ENCODE data around the gene TBC1D24. TPM values are rescaled to one million over a fixed set of nuclear protein-coding genes. Genes with fewer than 3 reads are reported as not detected.

The TBC1D24 gene
- total RNA-seq, 1 donor from 2014 or later = 43.7 TPM

GRCh38 chr16:2495041-2495440 lies 20.1 kb downstream of the TBC1D24 start:
- H3K4me1 ChIP-seq = peaks cover 27% of the 10 kb centered on the region
- H3K27me3 ChIP-seq = no peaks in the 10 kb centered on the region
- TF ChIP-seq CTCF (IDR thresholded peaks at IDR 0.05) = no peak
- DNase-seq (no peak), ATAC-seq (no peak)
- H3K36me3 ChIP-seq = peaks cover 15% of the 10 kb centered on the region
- H3K9me3 ChIP-seq = no peaks in the 10 kb centered on the region
- intact Hi-C loops (cut with DNase I) = loop anchor here (10.0 kb wide), 1 partner anchor 160 kb away; no protein-coding TSS in a partner anchor
- H3K27ac ChIP-seq = no peak overlapping the region
- no peak overlapping the region for H3K4me3 ChIP-seq

GRCh38 chr16:2496223-2497115 lies 21.5 kb downstream of the TBC1D24 start:
- peaks cover 34% of the 10 kb centered on the region for H3K4me1 ChIP-seq
- H3K27ac ChIP-seq = no peak overlapping the region
- H3K9me3 ChIP-seq = no peaks in the 10 kb centered on the region
- no peaks in the 10 kb centered on the region for H3K27me3 ChIP-seq
- no peak for TF ChIP-seq CTCF (IDR thresholded peaks at IDR 0.05)
- intact Hi-C loops (cut with DNase I) = loop anchor here (10.0 kb wide), 1 partner anchor 162 kb away; no protein-coding TSS in a partner anchor
- peak; percentile 69 for DNase-seq
- H3K36me3 ChIP-seq = peaks cover 12% of the 10 kb centered on the region
- ATAC-seq = no peak
- no peak overlapping the region for H3K4me3 ChIP-seq

GRCh38 chr16:2497116-2497630 lies 22.2 kb downstream of the TBC1D24 start:
- ATAC-seq (peak; percentile 23), DNase-seq (peak; percentile 83)
- Histone ChIP-seq H3K36me3 (peaks cover 12% of the 10 kb centered on the region), H3K4me3 (no peak overlapping the region), H3K4me1 (peaks cover 37% of the 10 kb centered on the region), H3K27me3 (no peaks in the 10 kb centered on the region), H3K27ac (peak overlapping the region; percentile 32), H3K9me3 (no peaks in the 10 kb centered on the region)
- intact Hi-C loops (cut with DNase I) = loop anchor here (10.0 kb wide), 1 partner anchor 162 kb away; no protein-coding TSS in a partner anchor
- no peak for TF ChIP-seq CTCF (IDR thresholded peaks at IDR 0.05)

GRCh38 chr16:2497695-2498484 lies 23.0 kb downstream of the TBC1D24 start:
- ATAC-seq (no peak), DNase-seq (no peak)
- H3K9me3 ChIP-seq = no peaks in the 10 kb centered on the region
- TF ChIP-seq CTCF (IDR thresholded peaks at IDR 0.05) = no peak
- no peaks in the 10 kb centered on the region for H3K27me3 ChIP-seq
- peak overlapping the region; percentile 32 for H3K27ac ChIP-seq
- H3K4me1 ChIP-seq = peaks cover 37% of the 10 kb centered on the region
- H3K4me3 ChIP-seq = no peak overlapping the region
- peaks cover 12% of the 10 kb centered on the region for H3K36me3 ChIP-seq
- intact Hi-C loops (cut with DNase I) = loop anchor here (10.0 kb wide), 1 partner anchor 163 kb away; no protein-coding TSS in a partner anchor

GRCh38 chr16:2498531-2499253 lies 23.8 kb downstream of the TBC1D24 start:
- no peak overlapping the region for H3K27ac ChIP-seq
- intact Hi-C loops (cut with DNase I) = loop anchor here (10.0 kb wide), 1 partner anchor 164 kb away; no protein-coding TSS in a partner anchor
- peaks cover 12% of the 10 kb centered on the region for H3K36me3 ChIP-seq
- DNase-seq = peak; percentile 90
- peak; percentile 62 for ATAC-seq
- no peak overlapping the region for H3K4me3 ChIP-seq
- no peaks in the 10 kb centered on the region for H3K9me3 ChIP-seq
- H3K4me1 ChIP-seq = peaks cover 38% of the 10 kb centered on the region
- TF ChIP-seq CTCF (IDR thresholded peaks at IDR 0.05) = no peak
- H3K27me3 ChIP-seq = no peaks in the 10 kb centered on the region

Measured in upper lobe of right lung (tissue), 1 donor.